Keratinocyte (primary cell): ENCODE measurements around the gene KLF1. TPM values are rescaled to one million over a fixed set of nuclear protein-coding genes. Genes with fewer than 3 reads are reported as not detected.

Source experiments
- DNase-seq: peaks from one replicate; pipeline ENCODE4 v3.0.0-alpha.2; 2011; ENCODE audit warnings: low read depth, missing footprints, low spot score
- FAIRE-seq: peaks from 2 replicates; lab custom pipeline; 2011; peaks lifted over from hg19 to GRCh38; lab: Jason Lieb, UNC
- H2AFZ ChIP-seq: 2 replicates; pipeline ENCODE4 v1.6.0; 2012; ENCODE audit warnings: low read length, control low read depth, inconsistent platforms; ENCODE audit not compliant: control insufficient read depth
- H3K27ac ChIP-seq: 2 replicates; pipeline ENCODE4 v1.5.1; 2011; ENCODE audit warnings: low read length; ENCODE audit not compliant: control insufficient read depth, insufficient read depth
- H3K27me3 ChIP-seq: 3 replicates; pipeline ENCODE4 v1.6.0; 2011; ENCODE audit warnings: low read length; ENCODE audit not compliant: control insufficient read depth, insufficient read depth; ENCODE audit errors: extremely low read depth
- H3K36me3 ChIP-seq, 2 experiments: 2 replicates in 1 of 2; 3 replicates in 1 of 2; pipeline ENCODE4 v1.5.1; 2011; ENCODE audit warnings: low read length in 2 of 2, mild to moderate bottlenecking in 1 of 2; ENCODE audit not compliant: control insufficient read depth in 2 of 2, insufficient read depth in 2 of 2; ENCODE audit errors: extremely low read depth in 1 of 2
- H3K4me1 ChIP-seq: 3 replicates; pipeline ENCODE4 v1.5.1; 2011; ENCODE audit warnings: low read length; ENCODE audit not compliant: control insufficient read depth, insufficient read depth; ENCODE audit errors: extremely low read depth
- H3K4me2 ChIP-seq: 3 replicates; pipeline ENCODE4 v1.6.0; 2011; ENCODE audit warnings: low read depth, low read length; ENCODE audit not compliant: control insufficient read depth, insufficient read depth; ENCODE audit errors: extremely low read depth
- H3K4me3 ChIP-seq, 3 experiments: fragments of 200-600 bp in 1 of 3; sonication (generic) in 1 of 3; 2 replicates in 2 of 3; 3 replicates in 1 of 3; pipeline ENCODE4 v1.5.1; 2011 to 2016; ENCODE audit warnings: low read length in 3 of 3, mild to moderate bottlenecking in 3 of 3, control low read depth in 2 of 3, inconsistent platforms in 1 of 3, low read depth in 1 of 3, mixed read lengths in 1 of 3, mixed run types in 1 of 3, moderate library complexity in 1 of 3; ENCODE audit not compliant: control insufficient read depth in 2 of 3, insufficient read depth in 2 of 3; ENCODE audit errors: extremely low read depth in 1 of 3
- H3K79me2 ChIP-seq: 2 replicates; pipeline ENCODE4 v1.6.0; 2012; ENCODE audit warnings: low read length; ENCODE audit not compliant: control insufficient read depth, insufficient read depth
- H3K9ac ChIP-seq: 3 replicates; pipeline ENCODE4 v1.6.0; 2011; ENCODE audit warnings: low read length; ENCODE audit not compliant: control insufficient read depth, insufficient read depth; ENCODE audit errors: extremely low read depth
- H3K9me1 ChIP-seq: 3 replicates; pipeline ENCODE4 v1.6.0; 2011; ENCODE audit warnings: low read length; ENCODE audit not compliant: control insufficient read depth, insufficient read depth; ENCODE audit errors: extremely low read depth
- H3K9me3 ChIP-seq: 2 replicates; pipeline ENCODE4 v1.5.1; 2012; ENCODE audit warnings: low read depth, low read length; ENCODE audit not compliant: control insufficient read depth
- H4K20me1 ChIP-seq: 3 replicates; pipeline ENCODE4 v1.6.0; 2011; ENCODE audit warnings: low read length; ENCODE audit not compliant: control insufficient read depth, insufficient read depth; ENCODE audit errors: extremely low read depth
- EZH2 ChIP-seq: IDR thresholded peaks from one replicate; pipeline ENCODE4 v1.6.1; 2012; ENCODE audit warnings: inconsistent platforms, mild to moderate bottlenecking, low read length, moderate library complexity
- dilution Hi-C: fragments of 300-500 bp; cut with MboI; formaldehyde crosslinking; loops from one replicate; pipeline ENCODE4 v1.7.0; 2020; ENCODE audit warnings: low sequenced_read_pairs; ENCODE audit not compliant: extremely low pct_ligation_motif_present
- polyA plus RNA-seq, 5 experiments: library from polyadenylated mRNA; depleted of rRNA in 3 of 5; stranded (reverse) in 3 of 5; stranded (forward) in 1 of 5; unstranded in 1 of 5; fragments of >200 nt; gene quantifications; 1 replicate in 1 of 5; 2 replicates in 3 of 5; 3 replicates in 1 of 5; pipeline versions ENCODE4 v1.2.1 to v1.2.3, GENCODE V29; 2011 to 2012; ENCODE audit warnings: missing spikeins in 2 of 5, low read depth in 1 of 5, low replicate concordance in 1 of 5
- TF ChIP-seq, protein P1 (sequence below), 3 experiments: IDR thresholded peaks in 1 of 3; conservative IDR thresholded peaks in 1 of 3; optimal IDR thresholded peaks in 1 of 3; 2 replicates in 2 of 3; 3 replicates in 1 of 3; pipeline versions ENCODE3 to v1.5.1; 2011; ENCODE audit warnings: low read length in 3 of 3, mild to moderate bottlenecking in 3 of 3, moderate library complexity in 2 of 3, control low read depth in 1 of 3, inconsistent platforms in 1 of 3; ENCODE audit not compliant: insufficient read depth in 2 of 3; ENCODE audit errors: extremely low read depth in 1 of 3

The KLF1 gene
- polyA plus RNA-seq, 1 donor (not counting 4 experiments of a cell fraction or from before 2014, with no cell fraction given) = not detected

DNA sequence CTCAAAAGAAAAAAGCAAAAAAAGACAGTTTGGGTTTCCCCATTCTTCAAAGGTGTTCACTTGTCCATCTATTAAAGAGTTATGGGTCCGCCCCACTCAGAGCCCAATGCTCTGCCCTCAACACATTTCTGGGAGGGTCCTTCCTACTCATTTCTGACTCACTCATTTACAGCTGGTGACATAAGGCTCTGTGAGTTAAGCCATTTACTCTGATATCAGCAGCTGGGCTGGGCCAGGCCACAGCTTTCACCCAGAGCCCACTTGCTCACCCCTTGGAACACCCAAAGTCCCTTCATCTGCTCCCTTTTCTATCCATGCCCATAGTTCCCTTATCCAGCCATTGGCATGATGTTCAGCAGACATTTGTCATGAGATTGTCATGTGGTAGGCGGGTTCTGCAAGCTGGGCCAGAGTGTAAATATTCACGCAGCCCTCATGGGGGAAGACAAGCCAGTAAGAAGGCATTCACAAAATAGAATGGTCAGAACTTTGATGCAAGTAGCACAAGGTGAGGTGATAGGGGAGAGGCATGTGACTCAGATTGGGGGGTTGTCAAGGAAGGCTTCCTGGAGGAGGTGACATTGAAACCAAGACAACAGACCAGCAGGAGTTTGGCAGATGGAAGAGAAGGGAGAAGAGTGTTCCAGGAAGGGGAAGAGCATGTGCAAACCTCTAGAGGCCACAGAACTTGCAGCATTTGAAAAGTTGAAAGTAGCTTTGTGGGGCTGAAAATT, 42.8 kb downstream of the KLF1 start:
- DNase-seq = no peak
- no peak for TF ChIP-seq EZH2
- TF ChIP-seq, protein P1, sequence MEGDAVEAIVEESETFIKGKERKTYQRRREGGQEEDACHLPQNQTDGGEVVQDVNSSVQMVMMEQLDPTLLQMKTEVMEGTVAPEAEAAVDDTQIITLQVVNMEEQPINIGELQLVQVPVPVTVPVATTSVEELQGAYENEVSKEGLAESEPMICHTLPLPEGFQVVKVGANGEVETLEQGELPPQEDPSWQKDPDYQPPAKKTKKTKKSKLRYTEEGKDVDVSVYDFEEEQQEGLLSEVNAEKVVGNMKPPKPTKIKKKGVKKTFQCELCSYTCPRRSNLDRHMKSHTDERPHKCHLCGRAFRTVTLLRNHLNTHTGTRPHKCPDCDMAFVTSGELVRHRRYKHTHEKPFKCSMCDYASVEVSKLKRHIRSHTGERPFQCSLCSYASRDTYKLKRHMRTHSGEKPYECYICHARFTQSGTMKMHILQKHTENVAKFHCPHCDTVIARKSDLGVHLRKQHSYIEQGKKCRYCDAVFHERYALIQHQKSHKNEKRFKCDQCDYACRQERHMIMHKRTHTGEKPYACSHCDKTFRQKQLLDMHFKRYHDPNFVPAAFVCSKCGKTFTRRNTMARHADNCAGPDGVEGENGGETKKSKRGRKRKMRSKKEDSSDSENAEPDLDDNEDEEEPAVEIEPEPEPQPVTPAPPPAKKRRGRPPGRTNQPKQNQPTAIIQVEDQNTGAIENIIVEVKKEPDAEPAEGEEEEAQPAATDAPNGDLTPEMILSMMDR (optimal IDR thresholded peaks at IDR 0.05 in 1 of 3, IDR thresholded peaks at IDR 0.05 in 1 of 3, conservative IDR thresholded peaks at IDR 0.05 in 1 of 3; ENCODE audit: extremely low read depth in 1 of 3, insufficient read depth in 2 of 3, low read length in 3 of 3) = no peak
- no peaks in the 10 kb centered on the region for H3K36me3 ChIP-seq
- FAIRE-seq = no peak
- H3K79me2 ChIP-seq = no peaks in the 10 kb centered on the region
- H3K9ac ChIP-seq = no peak overlapping the region
- dilution Hi-C loops = no loop called here
- H3K9me3 ChIP-seq = no peaks in the 10 kb centered on the region
- H4K20me1 ChIP-seq = no peaks in the 10 kb centered on the region
- H3K9me1 ChIP-seq = no peaks in the 10 kb centered on the region
- peaks cover 14% of the 10 kb centered on the region for H3K4me1 ChIP-seq
- H3K27ac ChIP-seq = no peak overlapping the region
- H2AFZ ChIP-seq = no peak overlapping the region
- H3K27me3 ChIP-seq = peaks cover 26% of the 10 kb centered on the region
- H3K4me2 ChIP-seq = no peak overlapping the region
- H3K4me3 ChIP-seq = no peak overlapping the region

DNA sequence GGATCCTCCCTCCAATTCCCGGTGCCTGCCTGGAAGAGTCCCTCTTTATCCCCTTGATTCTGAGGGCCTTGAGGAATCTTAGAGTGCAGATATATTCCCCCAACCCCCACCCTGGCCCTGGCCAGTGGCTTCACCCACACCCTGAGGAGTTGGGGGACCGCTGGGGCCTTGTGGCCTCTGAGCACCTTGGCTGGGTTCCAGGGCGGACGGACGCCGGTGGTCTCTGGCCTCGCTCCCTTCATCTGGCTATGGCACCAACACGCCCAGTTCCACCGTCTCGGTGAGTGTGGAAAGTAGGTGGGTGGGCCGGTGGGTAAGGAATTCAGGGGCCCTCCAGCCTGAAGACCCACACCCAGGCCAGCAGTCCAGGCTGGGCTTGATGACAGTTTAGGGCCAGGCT, 43.7 kb downstream of the KLF1 start:
- no peak for FAIRE-seq
- peaks cover 31% of the 10 kb centered on the region for H3K27me3 ChIP-seq
- H2AFZ ChIP-seq = no peak overlapping the region
- H3K4me3 ChIP-seq = no peak overlapping the region
- no peak overlapping the region for H3K9ac ChIP-seq
- no peaks in the 10 kb centered on the region for H3K9me3 ChIP-seq
- TF ChIP-seq EZH2 = no peak
- TF ChIP-seq, protein P1 (optimal IDR thresholded peaks at IDR 0.05 in 1 of 3, IDR thresholded peaks at IDR 0.05 in 1 of 3, conservative IDR thresholded peaks at IDR 0.05 in 1 of 3; ENCODE audit: extremely low read depth in 1 of 3, insufficient read depth in 2 of 3, low read length in 3 of 3) = no peak
- no peak for DNase-seq
- H3K4me2 ChIP-seq = no peak overlapping the region
- dilution Hi-C loops = no loop called here
- H3K79me2 ChIP-seq = no peaks in the 10 kb centered on the region
- no peaks in the 10 kb centered on the region for H4K20me1 ChIP-seq
- H3K4me1 ChIP-seq = peaks cover 14% of the 10 kb centered on the region
- H3K36me3 ChIP-seq = no peaks in the 10 kb centered on the region
- no peaks in the 10 kb centered on the region for H3K9me1 ChIP-seq
- no peak overlapping the region for H3K27ac ChIP-seq
